ENCODE data around the gene TERT.

GRCh38 chr5:1235838-1236237, 59.0 kb downstream of the TERT start:
- TF ChIP-seq CTCF (conservative IDR thresholded peaks at IDR 0.05) = no peak
- TF ChIP-seq ZFX (IDR thresholded peaks at IDR 0.05) = no peak

Data from C4-2B (cell line).